NB4 (cell line): ENCODE measurements around the gene MRPL21.

ENCODE experiments used
- POLR2A ChIP-seq: IDR thresholded peaks from 2 replicates; pipeline ENCODE4 v1.6.1; 2011; ENCODE audit warnings: mild to moderate bottlenecking; ENCODE audit not compliant: insufficient read length; ENCODE audit errors: extremely low read depth
- TF ChIP-seq, protein P1 (sequence below): IDR thresholded peaks from one replicate; pipeline ENCODE4 v1.5.1; 2012; ENCODE audit warnings: low read depth, low read length

DNA sequence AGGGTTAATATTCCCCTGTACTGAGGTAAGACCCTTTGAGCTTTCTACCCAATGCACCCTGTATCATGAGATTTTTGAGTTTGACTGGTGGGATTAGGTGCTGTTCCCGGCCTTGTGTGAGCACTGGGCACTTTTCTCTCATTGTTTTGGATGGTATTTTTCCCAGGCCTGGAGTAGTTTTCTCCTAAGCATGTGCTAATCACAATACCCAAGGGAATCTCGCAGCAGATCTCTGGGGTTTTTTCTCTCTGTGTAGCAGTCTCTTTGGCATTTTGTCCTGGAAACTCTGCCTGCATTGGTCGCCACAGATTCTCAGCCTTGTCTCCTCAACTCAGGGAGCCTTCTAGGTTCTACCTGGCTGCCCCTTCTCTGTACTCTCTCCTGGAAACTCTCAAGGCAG is 20.0 kb upstream of the MRPL21 start:
- TF ChIP-seq, protein P1, sequence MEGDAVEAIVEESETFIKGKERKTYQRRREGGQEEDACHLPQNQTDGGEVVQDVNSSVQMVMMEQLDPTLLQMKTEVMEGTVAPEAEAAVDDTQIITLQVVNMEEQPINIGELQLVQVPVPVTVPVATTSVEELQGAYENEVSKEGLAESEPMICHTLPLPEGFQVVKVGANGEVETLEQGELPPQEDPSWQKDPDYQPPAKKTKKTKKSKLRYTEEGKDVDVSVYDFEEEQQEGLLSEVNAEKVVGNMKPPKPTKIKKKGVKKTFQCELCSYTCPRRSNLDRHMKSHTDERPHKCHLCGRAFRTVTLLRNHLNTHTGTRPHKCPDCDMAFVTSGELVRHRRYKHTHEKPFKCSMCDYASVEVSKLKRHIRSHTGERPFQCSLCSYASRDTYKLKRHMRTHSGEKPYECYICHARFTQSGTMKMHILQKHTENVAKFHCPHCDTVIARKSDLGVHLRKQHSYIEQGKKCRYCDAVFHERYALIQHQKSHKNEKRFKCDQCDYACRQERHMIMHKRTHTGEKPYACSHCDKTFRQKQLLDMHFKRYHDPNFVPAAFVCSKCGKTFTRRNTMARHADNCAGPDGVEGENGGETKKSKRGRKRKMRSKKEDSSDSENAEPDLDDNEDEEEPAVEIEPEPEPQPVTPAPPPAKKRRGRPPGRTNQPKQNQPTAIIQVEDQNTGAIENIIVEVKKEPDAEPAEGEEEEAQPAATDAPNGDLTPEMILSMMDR, result no peak
- no peak for TF ChIP-seq POLR2A
